ENCODE results near the gene RAD51B.

The RAD51B gene

GRCh38 chr14:68612049-68612448, 792.5 kb downstream of the RAD51B start:
- Histone ChIP-seq H3K9me3 (ENCODE audit: control insufficient read depth, low read depth, low read length) (peaks cover 12% of the 10 kb centered on the region), H3K27ac (ENCODE audit: low read length) (no peak overlapping the region), H3K4me1 (ENCODE audit: control insufficient read depth, low read depth, low read length) (peaks cover 13% of the 10 kb centered on the region)

GRCh38 chr14:68616221-68616902, 796.8 kb downstream of the RAD51B start:
- Histone ChIP-seq H3K9ac (ENCODE audit: low read length) (no peak overlapping the region), H3K4me3 (ENCODE audit: low read length) (no peak overlapping the region), H3K27ac (ENCODE audit: low read length) (no peak overlapping the region), H3K4me1 (ENCODE audit: control insufficient read depth, low read depth, low read length) (no peaks in the 10 kb centered on the region), H3K36me3 (ENCODE audit: control insufficient read depth, low read depth, low read length) (no peaks in the 10 kb centered on the region), H3K27me3 (ENCODE audit: control insufficient read depth, insufficient read depth, low read length) (no peaks in the 10 kb centered on the region), H3K9me3 (ENCODE audit: control insufficient read depth, low read depth, low read length) (peaks cover 20% of the 10 kb centered on the region)

More at GRCh38 chr14:68612049-68612448, 792.5 kb downstream of the RAD51B start:
- H3K27me3 ChIP-seq (ENCODE audit: control insufficient read depth, insufficient read depth, low read length), result no peaks in the 10 kb centered on the region
- no peak overlapping the region for H3K9ac ChIP-seq (ENCODE audit: low read length)
- H3K4me3 ChIP-seq (ENCODE audit: low read length), result no peak overlapping the region
- H3K36me3 ChIP-seq (ENCODE audit: control insufficient read depth, low read depth, low read length), result no peaks in the 10 kb centered on the region

GRCh38 chr14:68619790-68620574, 800.4 kb downstream of the RAD51B start:
- H3K27ac ChIP-seq (ENCODE audit: low read length), result no peak overlapping the region
- no peaks in the 10 kb centered on the region for H3K27me3 ChIP-seq (ENCODE audit: control insufficient read depth, insufficient read depth, low read length)
- peaks cover 20% of the 10 kb centered on the region for H3K9me3 ChIP-seq (ENCODE audit: control insufficient read depth, low read depth, low read length)
- H3K4me3 ChIP-seq (ENCODE audit: low read length), result no peak overlapping the region
- H3K9ac ChIP-seq (ENCODE audit: low read length), result no peak overlapping the region
- no peaks in the 10 kb centered on the region for H3K36me3 ChIP-seq (ENCODE audit: control insufficient read depth, low read depth, low read length)
- no peaks in the 10 kb centered on the region for H3K4me1 ChIP-seq (ENCODE audit: control insufficient read depth, low read depth, low read length)

- Histone ChIP-seq H3K27me3 (ENCODE audit: control insufficient read depth, insufficient read depth, low read length) (no peaks in the 10 kb centered on the region), H3K4me1 (ENCODE audit: control insufficient read depth, low read depth, low read length) (no peaks in the 10 kb centered on the region), H3K36me3 (ENCODE audit: control insufficient read depth, low read depth, low read length) (no peaks in the 10 kb centered on the region), H3K27ac (ENCODE audit: low read length) (no peak overlapping the region), H3K4me3 (ENCODE audit: low read length) (no peak overlapping the region), H3K9me3 (ENCODE audit: control insufficient read depth, low read depth, low read length) (peaks cover 12% of the 10 kb centered on the region), H3K9ac (ENCODE audit: low read length) (no peak overlapping the region)
Observed at GRCh38 chr14:68621400-68622365, 802.1 kb downstream of the RAD51B start.

GRCh38 chr14:68622856-68623255, 803.3 kb downstream of the RAD51B start:
- Histone ChIP-seq H3K36me3 (ENCODE audit: control insufficient read depth, low read depth, low read length) (no peaks in the 10 kb centered on the region), H3K27me3 (ENCODE audit: control insufficient read depth, insufficient read depth, low read length) (no peaks in the 10 kb centered on the region), H3K4me3 (ENCODE audit: low read length) (no peak overlapping the region), H3K9me3 (ENCODE audit: control insufficient read depth, low read depth, low read length) (peaks cover 1% of the 10 kb centered on the region), H3K9ac (ENCODE audit: low read length) (no peak overlapping the region), H3K4me1 (ENCODE audit: control insufficient read depth, low read depth, low read length) (peaks cover under 1% of the 10 kb centered on the region), H3K27ac (ENCODE audit: low read length) (no peak overlapping the region)

GRCh38 chr14:68623307-68623706, 803.7 kb downstream of the RAD51B start:
- Histone ChIP-seq H3K27ac (ENCODE audit: low read length) (no peak overlapping the region), H3K27me3 (ENCODE audit: control insufficient read depth, insufficient read depth, low read length) (no peaks in the 10 kb centered on the region), H3K9ac (ENCODE audit: low read length) (no peak overlapping the region), H3K36me3 (ENCODE audit: control insufficient read depth, low read depth, low read length) (no peaks in the 10 kb centered on the region), H3K4me1 (ENCODE audit: control insufficient read depth, low read depth, low read length) (peaks cover 3% of the 10 kb centered on the region), H3K4me3 (ENCODE audit: low read length) (no peak overlapping the region), H3K9me3 (ENCODE audit: control insufficient read depth, low read depth, low read length) (no peaks in the 10 kb centered on the region)

GRCh38 chr14:68623826-68624225, 804.2 kb downstream of the RAD51B start:
- Histone ChIP-seq H3K27me3 (ENCODE audit: control insufficient read depth, insufficient read depth, low read length) (no peaks in the 10 kb centered on the region), H3K4me1 (ENCODE audit: control insufficient read depth, low read depth, low read length) (peaks cover 7% of the 10 kb centered on the region), H3K9ac (ENCODE audit: low read length) (no peak overlapping the region), H3K27ac (ENCODE audit: low read length) (no peak overlapping the region), H3K36me3 (ENCODE audit: control insufficient read depth, low read depth, low read length) (no peaks in the 10 kb centered on the region), H3K9me3 (ENCODE audit: control insufficient read depth, low read depth, low read length) (no peaks in the 10 kb centered on the region), H3K4me3 (ENCODE audit: low read length) (no peak overlapping the region)

GRCh38 chr14:68624541-68625220, 805.1 kb downstream of the RAD51B start:
- Histone ChIP-seq H3K9ac (ENCODE audit: low read length) (no peak overlapping the region), H3K9me3 (ENCODE audit: control insufficient read depth, low read depth, low read length) (no peaks in the 10 kb centered on the region), H3K27me3 (ENCODE audit: control insufficient read depth, insufficient read depth, low read length) (no peaks in the 10 kb centered on the region), H3K36me3 (ENCODE audit: control insufficient read depth, low read depth, low read length) (no peaks in the 10 kb centered on the region), H3K4me1 (ENCODE audit: control insufficient read depth, low read depth, low read length) (peaks cover 13% of the 10 kb centered on the region), H3K4me3 (ENCODE audit: low read length) (no peak overlapping the region), H3K27ac (ENCODE audit: low read length) (no peak overlapping the region)

GRCh38 chr14:68625366-68626090, 805.9 kb downstream of the RAD51B start:
- H3K9me3 ChIP-seq (ENCODE audit: control insufficient read depth, low read depth, low read length), result no peaks in the 10 kb centered on the region
- H3K9ac ChIP-seq (ENCODE audit: low read length), result no peak overlapping the region
- H3K27me3 ChIP-seq (ENCODE audit: control insufficient read depth, insufficient read depth, low read length), result no peaks in the 10 kb centered on the region
- H3K36me3 ChIP-seq (ENCODE audit: control insufficient read depth, low read depth, low read length), result no peaks in the 10 kb centered on the region
- H3K27ac ChIP-seq (ENCODE audit: low read length), result no peak overlapping the region
- peaks cover 13% of the 10 kb centered on the region for H3K4me1 ChIP-seq (ENCODE audit: control insufficient read depth, low read depth, low read length)
- no peak overlapping the region for H3K4me3 ChIP-seq (ENCODE audit: low read length)

- no peak overlapping the region for H3K4me3 ChIP-seq (ENCODE audit: low read length)
Observed at GRCh38 chr14:68626386-68626785, 806.8 kb downstream of the RAD51B start.

More at GRCh38 chr14:68626386-68626785, 806.8 kb downstream of the RAD51B start:
- H3K27ac ChIP-seq (ENCODE audit: low read length), result no peak overlapping the region
- H3K36me3 ChIP-seq (ENCODE audit: control insufficient read depth, low read depth, low read length), result no peaks in the 10 kb centered on the region
- no peaks in the 10 kb centered on the region for H3K27me3 ChIP-seq (ENCODE audit: control insufficient read depth, insufficient read depth, low read length)
- H3K9ac ChIP-seq (ENCODE audit: low read length), result no peak overlapping the region
- no peaks in the 10 kb centered on the region for H3K9me3 ChIP-seq (ENCODE audit: control insufficient read depth, low read depth, low read length)
- peaks cover 13% of the 10 kb centered on the region for H3K4me1 ChIP-seq (ENCODE audit: control insufficient read depth, low read depth, low read length)

Measured in iPS-18a (cell line).